ENCODE data around the gene COL1A2. TPM values are rescaled to one million over a fixed set of nuclear protein-coding genes. Genes with fewer than 3 reads are reported as not detected.

COL1A2 gene
- total RNA-seq, 1 donor from 2014 or later, result 2,734 TPM

DNA sequence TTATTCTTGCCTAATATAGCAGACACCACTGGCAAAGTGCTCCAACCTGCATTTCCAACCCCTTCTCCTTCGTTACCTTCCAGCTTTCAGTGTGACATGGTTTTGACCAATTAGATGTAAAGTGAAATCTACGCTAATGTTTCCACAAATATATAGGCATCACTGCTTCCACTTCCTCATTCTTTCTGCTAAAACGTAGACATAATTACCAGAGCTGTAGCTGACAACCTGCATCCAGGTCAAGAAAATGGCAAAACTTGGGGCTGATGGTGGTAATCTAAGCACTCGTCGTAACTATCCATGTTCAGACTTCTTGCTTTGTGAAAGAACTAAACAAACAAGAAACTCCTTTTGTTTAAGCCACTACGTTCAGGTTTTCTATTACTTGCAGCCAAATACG lies 41.8 kb upstream of the COL1A2 start:
- DNase-seq (ENCODE audit: low spot score in 2 of 2, unreplicated experiment in 2 of 2), result no peak
- Mint-ChIP-seq H3K36me3 (no peaks in the 10 kb centered on the region), H3K4me1 (peaks cover 55% of the 10 kb centered on the region), H3K27ac (peak overlapping the region; percentile 36), H3K9me3 (no peaks in the 10 kb centered on the region), H3K27me3 (ENCODE audit: low read depth) (no peaks in the 10 kb centered on the region), H3K4me3 (no peak overlapping the region)
- TF ChIP-seq, protein P1, sequence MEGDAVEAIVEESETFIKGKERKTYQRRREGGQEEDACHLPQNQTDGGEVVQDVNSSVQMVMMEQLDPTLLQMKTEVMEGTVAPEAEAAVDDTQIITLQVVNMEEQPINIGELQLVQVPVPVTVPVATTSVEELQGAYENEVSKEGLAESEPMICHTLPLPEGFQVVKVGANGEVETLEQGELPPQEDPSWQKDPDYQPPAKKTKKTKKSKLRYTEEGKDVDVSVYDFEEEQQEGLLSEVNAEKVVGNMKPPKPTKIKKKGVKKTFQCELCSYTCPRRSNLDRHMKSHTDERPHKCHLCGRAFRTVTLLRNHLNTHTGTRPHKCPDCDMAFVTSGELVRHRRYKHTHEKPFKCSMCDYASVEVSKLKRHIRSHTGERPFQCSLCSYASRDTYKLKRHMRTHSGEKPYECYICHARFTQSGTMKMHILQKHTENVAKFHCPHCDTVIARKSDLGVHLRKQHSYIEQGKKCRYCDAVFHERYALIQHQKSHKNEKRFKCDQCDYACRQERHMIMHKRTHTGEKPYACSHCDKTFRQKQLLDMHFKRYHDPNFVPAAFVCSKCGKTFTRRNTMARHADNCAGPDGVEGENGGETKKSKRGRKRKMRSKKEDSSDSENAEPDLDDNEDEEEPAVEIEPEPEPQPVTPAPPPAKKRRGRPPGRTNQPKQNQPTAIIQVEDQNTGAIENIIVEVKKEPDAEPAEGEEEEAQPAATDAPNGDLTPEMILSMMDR (IDR thresholded peaks at IDR 0.05; ENCODE audit: unreplicated experiment), result no peak

DNA sequence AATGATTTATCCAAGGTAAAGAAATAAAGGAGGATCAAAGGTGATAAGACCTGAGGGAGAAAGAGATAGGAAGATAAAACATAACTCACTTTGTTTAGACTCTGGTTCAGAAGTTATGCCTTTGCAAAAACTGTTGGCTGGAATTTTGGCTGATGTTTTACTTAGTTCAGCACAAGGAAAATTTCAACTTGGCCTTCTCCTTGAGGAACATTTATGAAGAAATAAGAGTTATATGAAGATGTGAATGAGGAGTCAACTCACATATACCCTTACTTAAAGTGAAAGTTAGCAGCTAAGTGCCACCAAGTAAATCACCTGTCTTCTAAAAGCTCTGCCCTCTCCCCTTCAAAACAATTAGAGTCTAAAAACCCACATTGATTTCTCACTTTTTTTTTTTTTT lies 39.7 kb upstream of the COL1A2 start:
- TF ChIP-seq, protein P1 (IDR thresholded peaks at IDR 0.05; ENCODE audit: unreplicated experiment), result no peak
- peaks cover 7% of the 10 kb centered on the region for H3K36me3 Mint-ChIP-seq
- no peak for DNase-seq (ENCODE audit: low spot score in 2 of 2, unreplicated experiment in 2 of 2)
- H3K9me3 Mint-ChIP-seq, result peaks cover 10% of the 10 kb centered on the region
- no peaks in the 10 kb centered on the region for H3K27me3 Mint-ChIP-seq (ENCODE audit: low read depth)
- H3K4me3 Mint-ChIP-seq, result no peak overlapping the region
- H3K27ac Mint-ChIP-seq, result peak overlapping the region; percentile 89
- peaks cover 44% of the 10 kb centered on the region for H3K4me1 Mint-ChIP-seq

DNA sequence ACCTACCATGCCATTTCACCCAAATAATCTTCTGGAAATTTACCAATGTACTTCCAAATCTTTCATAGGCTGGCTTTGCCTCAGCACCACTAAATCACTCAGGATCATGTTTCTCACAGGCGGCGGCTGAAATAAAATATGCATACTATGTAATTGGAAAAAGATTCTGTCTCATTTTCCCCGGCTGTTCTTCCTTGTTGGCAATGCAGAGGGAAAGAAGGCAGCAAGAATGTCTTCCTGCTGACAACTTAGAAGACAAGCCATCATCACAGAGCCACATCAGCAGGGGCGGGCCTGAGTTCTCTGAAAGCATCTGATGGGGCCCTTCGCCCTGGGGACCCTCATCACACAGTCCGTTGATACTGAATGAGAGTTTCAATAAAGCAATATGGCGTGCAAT lies 39.2 kb upstream of the COL1A2 start:
- no peak for DNase-seq (ENCODE audit: low spot score in 2 of 2, unreplicated experiment in 2 of 2)
- no peak overlapping the region for H3K4me3 Mint-ChIP-seq
- no peaks in the 10 kb centered on the region for H3K27me3 Mint-ChIP-seq (ENCODE audit: low read depth)
- peaks cover 10% of the 10 kb centered on the region for H3K9me3 Mint-ChIP-seq
- H3K4me1 Mint-ChIP-seq, result peaks cover 44% of the 10 kb centered on the region
- H3K36me3 Mint-ChIP-seq, result peaks cover 7% of the 10 kb centered on the region
- peak overlapping the region; percentile 89 for H3K27ac Mint-ChIP-seq
- TF ChIP-seq, protein P1 (IDR thresholded peaks at IDR 0.05; ENCODE audit: unreplicated experiment), result no peak

DNA sequence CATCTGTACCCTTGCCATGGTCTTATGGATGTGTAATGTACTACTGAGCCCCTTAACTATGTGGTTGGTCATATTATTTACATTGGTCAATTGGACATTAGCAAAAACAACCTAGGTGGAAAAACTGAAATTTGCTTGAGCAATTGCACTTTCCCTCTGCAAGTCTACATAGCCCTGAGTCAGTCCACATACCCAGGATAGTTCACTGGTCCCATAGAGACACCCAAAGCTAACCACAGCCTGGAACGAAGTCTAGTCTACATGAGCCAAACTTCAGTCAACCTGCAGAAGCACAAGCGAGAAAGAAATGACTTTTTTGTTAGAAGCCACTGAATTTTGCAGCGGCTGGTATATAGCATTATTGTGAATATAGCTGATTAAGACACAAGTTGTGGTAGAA lies 37.6 kb upstream of the COL1A2 start:
- H3K4me1 Mint-ChIP-seq, result peaks cover 32% of the 10 kb centered on the region
- no peaks in the 10 kb centered on the region for H3K27me3 Mint-ChIP-seq (ENCODE audit: low read depth)
- H3K36me3 Mint-ChIP-seq, result peaks cover 8% of the 10 kb centered on the region

DNA sequence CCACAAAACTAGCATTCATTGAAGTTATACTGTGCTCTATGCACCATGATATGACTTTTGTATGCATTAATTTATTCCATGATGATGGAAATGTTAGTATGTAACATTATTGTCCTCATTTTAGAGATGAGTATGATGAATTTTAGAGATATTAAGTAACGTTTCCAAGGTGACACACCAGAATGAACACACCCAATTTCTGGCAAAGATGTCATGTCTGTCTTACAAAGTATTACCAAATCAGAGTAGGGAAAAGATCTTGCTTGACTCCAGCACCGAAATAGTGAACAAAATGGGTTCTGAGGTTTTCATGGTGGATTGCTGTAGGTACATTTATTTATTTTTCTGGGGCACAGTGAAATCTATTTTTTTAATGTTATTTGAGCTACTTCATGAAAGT lies 33.8 kb upstream of the COL1A2 start:
- TF ChIP-seq, protein P1 (IDR thresholded peaks at IDR 0.05; ENCODE audit: unreplicated experiment), result no peak
- Mint-ChIP-seq H3K27ac (no peak overlapping the region), H3K27me3 (ENCODE audit: low read depth) (no peaks in the 10 kb centered on the region), H3K9me3 (peaks cover 43% of the 10 kb centered on the region), H3K36me3 (peaks cover 22% of the 10 kb centered on the region), H3K4me1 (peaks cover 10% of the 10 kb centered on the region), H3K4me3 (no peak overlapping the region)
- DNase-seq (ENCODE audit: low spot score in 2 of 2, unreplicated experiment in 2 of 2), result no peak

More for the DNA sequence above, 37.6 kb upstream of the COL1A2 start:
- Mint-ChIP-seq H3K9me3 (peaks cover 15% of the 10 kb centered on the region), H3K27ac (no peak overlapping the region), H3K4me3 (no peak overlapping the region)
- TF ChIP-seq, protein P1 (IDR thresholded peaks at IDR 0.05; ENCODE audit: unreplicated experiment), result no peak
- no peak for DNase-seq (ENCODE audit: low spot score in 2 of 2, unreplicated experiment in 2 of 2)

DNA sequence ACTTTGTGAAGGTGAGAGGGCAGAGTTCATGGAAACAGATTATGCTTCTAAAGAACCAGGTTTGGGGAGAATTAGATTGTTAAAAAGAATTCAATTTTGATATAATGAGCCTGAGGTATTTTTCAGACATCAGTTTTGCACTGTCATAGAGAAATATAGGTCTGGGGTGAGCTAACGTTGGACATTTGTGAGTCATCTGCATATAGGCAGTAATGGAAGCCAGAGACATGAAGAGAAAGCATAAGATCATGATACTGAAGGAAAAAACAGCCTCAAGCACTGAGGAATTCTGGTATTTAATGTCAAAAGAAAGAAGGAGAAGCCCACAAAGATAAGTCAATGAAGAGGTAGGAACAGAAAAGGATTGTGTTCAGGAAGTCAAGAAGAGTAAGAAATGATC lies 32.4 kb upstream of the COL1A2 start:
- no peak for DNase-seq (ENCODE audit: low spot score in 2 of 2, unreplicated experiment in 2 of 2)
- Mint-ChIP-seq H3K4me3 (no peak overlapping the region), H3K36me3 (peaks cover 22% of the 10 kb centered on the region), H3K4me1 (peaks cover 19% of the 10 kb centered on the region), H3K27me3 (ENCODE audit: low read depth) (no peaks in the 10 kb centered on the region), H3K27ac (no peak overlapping the region), H3K9me3 (peaks cover 43% of the 10 kb centered on the region)
- TF ChIP-seq, protein P1 (IDR thresholded peaks at IDR 0.05; ENCODE audit: unreplicated experiment), result no peak
